A549 treated with Hydrocortisone at 1 μM for 4 hours (cell line): ENCODE data around the gene DUS3L. TPM values are rescaled to one million over a fixed set of nuclear protein-coding genes. Genes with fewer than 3 reads are reported as not detected.

Experiments used
- total RNA-seq: library from RNA; stranded (reverse); fragments of 200-300 nt; extraction: Qiagen RNA extraction; gene quantifications from 5 replicates; pipeline ENCODE4 v1.2.3, GENCODE V29; 2022

Gene DUS3L, protein sequence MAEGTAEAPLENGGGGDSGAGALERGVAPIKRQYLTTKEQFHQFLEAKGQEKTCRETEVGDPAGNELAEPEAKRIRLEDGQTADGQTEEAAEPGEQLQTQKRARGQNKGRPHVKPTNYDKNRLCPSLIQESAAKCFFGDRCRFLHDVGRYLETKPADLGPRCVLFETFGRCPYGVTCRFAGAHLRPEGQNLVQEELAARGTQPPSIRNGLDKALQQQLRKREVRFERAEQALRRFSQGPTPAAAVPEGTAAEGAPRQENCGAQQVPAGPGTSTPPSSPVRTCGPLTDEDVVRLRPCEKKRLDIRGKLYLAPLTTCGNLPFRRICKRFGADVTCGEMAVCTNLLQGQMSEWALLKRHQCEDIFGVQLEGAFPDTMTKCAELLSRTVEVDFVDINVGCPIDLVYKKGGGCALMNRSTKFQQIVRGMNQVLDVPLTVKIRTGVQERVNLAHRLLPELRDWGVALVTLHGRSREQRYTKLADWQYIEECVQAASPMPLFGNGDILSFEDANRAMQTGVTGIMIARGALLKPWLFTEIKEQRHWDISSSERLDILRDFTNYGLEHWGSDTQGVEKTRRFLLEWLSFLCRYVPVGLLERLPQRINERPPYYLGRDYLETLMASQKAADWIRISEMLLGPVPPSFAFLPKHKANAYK
- 26.8 to 30.4 TPM (median 28.9 TPM) in 5 replicates for total RNA-seq

DNA sequence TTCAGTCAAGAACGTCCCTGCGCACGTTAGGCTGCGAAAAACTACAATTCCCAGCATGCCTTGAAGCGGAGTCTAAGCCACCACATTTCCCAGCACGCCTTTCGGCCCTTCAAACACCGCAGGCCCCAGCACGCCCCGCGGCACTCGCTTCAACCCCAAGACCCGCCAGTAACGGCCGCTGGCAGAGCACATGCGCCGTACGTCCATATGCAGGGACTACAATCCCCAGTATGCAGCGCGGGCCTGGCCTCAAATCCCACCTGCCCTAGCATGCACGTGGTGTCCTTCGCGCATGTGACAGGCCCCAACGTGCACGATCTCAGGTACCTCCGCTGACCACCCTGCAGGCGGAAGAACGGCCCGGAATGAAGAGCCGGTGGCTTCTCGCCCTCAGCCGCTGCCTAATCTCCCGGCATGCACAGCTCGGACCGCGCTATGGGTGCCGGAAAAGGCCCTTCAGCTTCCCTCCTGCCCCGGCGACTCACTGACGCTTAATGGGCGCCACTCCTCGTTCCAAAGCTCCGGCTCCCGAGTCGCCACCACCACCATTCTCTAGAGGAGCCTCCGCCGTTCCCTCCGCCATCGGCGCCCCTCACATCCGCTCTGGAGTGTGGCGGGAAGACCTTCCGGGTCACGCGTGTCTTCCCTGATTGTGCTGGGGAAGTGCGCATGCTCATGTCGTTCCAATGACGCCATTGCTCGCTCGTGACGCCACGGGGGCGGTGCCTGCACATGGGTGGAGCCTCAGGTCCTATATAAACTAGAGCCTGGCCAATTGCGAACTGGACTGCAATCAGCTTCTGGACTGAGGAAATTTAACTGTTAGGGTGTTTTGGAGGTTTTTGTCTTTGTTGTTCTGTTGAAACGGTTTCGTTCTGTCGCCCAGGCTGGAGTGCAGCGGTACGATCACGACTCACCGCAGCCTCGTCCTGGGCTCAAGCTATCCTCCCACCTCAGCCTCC is at the start of gene DUS3L:
Gene DUS3L (minus strand): TSS at position 605 of the 962 bp plus-strand sequence. CDS start 22 bp downstream, at position 583.

DNA sequence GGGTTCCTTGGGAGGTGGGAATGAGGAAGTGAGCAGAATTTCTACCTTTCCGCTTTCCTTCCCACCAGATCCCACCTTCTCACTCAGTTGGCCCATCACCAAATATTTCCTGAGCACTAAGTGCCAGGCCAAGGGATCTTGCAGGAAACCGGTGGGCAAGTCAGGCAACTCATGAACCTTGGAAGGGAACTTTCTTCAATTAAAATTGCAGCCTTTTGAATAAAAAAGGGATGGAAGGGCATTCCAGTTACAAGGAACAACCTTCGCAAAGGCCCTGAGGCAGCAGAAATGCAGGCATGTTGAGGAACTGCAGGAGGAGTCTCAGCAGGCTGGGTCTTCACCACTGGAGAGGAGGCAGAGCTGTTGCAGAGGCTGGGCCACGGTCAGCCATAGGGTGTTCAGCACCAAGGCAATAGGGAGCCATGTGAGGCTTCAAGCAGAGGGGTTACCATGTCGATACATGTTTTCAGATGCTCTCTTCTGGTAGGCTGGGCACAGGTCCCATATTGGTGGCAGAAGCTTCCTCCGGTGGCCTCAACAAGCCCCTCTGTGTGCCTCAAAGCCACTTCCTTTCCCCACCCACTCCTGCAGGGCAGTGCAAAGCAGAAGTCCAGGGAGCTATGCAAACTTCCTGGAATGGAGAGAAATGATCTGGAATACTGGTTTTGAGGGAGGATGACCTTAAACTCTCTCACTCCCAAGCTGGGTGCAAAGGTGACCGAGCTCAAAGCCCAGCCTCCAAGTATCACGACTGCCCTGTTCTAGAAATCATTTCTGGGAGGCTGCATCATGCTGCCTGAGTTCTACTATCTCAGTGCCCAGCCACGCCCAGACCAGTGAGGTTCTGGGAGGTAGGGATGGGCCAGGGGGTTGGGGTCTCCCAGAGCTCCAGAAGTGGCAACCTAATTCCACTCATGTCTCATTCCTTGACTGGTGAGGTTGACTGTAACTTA is 48.4 kb upstream of the DUS3L start, which contains the start of gene FUT6:
Gene FUT6 (minus strand): TSS at position 638 of the 953 bp plus-strand sequence. CDS start 7,135 bp downstream, outside the sequence.

DNA sequence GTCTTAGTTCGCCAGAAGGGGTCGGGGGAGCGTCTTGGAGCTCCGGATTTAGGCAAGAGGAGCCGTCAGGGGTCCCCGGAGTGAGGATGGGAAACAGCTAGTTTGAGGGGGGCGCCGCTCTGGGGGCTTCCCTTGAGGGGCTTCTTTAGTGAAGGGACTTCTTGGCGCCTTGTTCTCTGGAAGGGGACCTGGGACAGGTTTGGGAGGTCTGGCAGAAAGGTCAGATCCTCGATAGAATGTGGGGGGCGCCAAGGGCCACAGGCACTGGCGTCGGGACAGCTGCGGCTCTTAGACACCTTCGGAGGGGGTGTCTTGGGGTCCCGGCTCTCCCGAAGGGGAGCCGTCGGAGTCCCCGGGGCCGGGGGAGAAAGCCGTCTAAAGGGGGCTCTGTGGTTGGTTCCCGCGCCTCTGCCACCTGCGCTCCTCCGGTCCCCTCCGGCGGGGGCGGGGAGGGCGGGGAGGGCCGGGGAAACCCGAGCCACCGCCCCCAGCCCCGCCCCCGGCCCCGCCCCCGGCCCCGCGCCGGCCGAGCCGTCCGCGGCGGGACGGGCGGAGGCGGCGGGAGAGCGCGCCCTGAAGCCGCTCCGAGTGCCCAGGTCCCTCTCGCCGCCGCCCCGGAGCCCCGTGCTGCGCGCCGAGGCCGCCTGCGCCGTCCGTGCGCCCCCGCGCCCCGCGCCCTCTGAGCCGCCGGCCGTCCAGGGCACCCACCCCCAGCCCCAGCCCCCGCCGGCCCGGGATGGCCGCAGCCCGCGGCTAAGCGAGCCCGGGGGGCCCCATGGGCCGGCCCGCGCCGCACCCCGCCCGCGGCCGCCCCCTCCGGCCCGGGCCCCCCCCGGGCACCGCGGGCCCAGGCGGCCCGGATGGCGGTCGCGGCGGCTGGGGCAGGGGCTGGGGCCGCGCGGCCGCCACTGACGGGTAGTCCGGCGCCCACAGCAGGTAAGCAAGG is 13.8 kb upstream of the DUS3L start, which contains the start of gene NRTN:
Gene NRTN (plus strand): TSS at position 552 of the 946 bp plus-strand sequence. CDS start 19,099 bp downstream, outside the sequence.

DNA sequence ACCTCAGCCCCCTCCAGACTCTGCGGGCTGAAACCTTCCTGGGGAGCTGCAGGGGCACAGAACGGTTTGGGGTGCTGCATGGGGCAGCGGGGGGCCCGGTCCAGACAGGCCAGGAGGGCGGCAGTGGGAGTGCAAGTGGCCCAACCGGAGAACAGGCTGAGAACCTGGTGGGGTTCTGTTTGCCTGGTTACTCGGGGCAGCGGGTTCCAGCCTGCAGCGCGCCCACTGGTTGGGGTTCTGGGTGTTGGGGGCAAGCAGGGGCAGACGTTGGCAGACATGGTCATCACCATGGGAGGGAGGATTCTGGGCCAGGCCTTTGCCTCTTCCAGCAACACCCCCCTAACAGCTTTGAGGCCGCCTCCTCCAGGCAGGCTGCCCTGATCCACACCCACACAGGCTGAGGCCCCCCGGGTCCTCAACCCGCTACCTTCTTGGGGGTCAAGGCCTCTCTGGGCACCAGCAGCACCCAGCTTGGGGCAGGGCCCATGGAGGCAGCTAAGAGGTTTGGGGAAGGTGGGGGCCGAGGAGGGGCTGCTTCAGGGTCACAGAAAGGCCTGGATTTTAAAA is 6.3 kb downstream of the DUS3L start, which contains the start of gene PRR22:
Gene PRR22 (minus strand): TSS at position 166 of the 567 bp plus-strand sequence. CDS start 86 bp downstream, at position 80.

Other genes with a start within 250 kb of the DUS3L start
- 2.5 to 3.1 TPM (median 2.8 TPM) in 5 replicates for gene TINCR, start 223.2 kb downstream of the DUS3L start, total RNA-seq
- 32.5 to 36.1 TPM (median 33.8 TPM) in 5 replicates for gene SAFB2, start 168.4 kb downstream of the DUS3L start, total RNA-seq
- 48.8 to 62.9 TPM (median 51.8 TPM) in 5 replicates for gene SAFB, start 168.1 kb downstream of the DUS3L start, total RNA-seq
- 42.9 to 71.6 TPM (median 67.7 TPM) in 5 replicates for gene MICOS13, start 110.6 kb downstream of the DUS3L start, total RNA-seq
- 3.7 to 5.7 TPM (median 4.5 TPM) in 5 replicates for gene HSD11B1L, start 110.1 kb downstream of the DUS3L start, total RNA-seq
- 626 to 897 TPM (median 766 TPM) in 5 replicates for gene RPL36, start 100.9 kb downstream of the DUS3L start, total RNA-seq
- gene LONP1, start 71.0 kb downstream of the DUS3L start, total RNA-seq = 55.4 to 58.6 TPM (median 57.8 TPM) in 5 replicates
- gene CATSPERD, start 70.5 kb downstream of the DUS3L start, total RNA-seq = 0.03 TPM in 2 of 5 replicates, not detected in the others
- gene PRR22, start 6.4 kb downstream of the DUS3L start, total RNA-seq = 1.3 to 2.8 TPM (median 2.4 TPM) in 5 replicates
- 0.55 to 1.4 TPM (median 1.2 TPM) in 5 replicates for gene NRTN, start 13.9 kb upstream of the DUS3L start, total RNA-seq
- not detected in 5 replicates for gene FUT6, start 48.5 kb upstream of the DUS3L start, total RNA-seq
- gene FUT3, start 60.3 kb upstream of the DUS3L start, total RNA-seq = 0.05 to 0.06 TPM in 2 of 5 replicates, not detected in the others
- not detected in 5 replicates for gene FUT5, start 79.4 kb upstream of the DUS3L start, total RNA-seq
- 181 to 306 TPM (median 282 TPM) in 5 replicates for gene NDUFA11, start 112.6 kb upstream of the DUS3L start, total RNA-seq
- gene VMAC, start 113.7 kb upstream of the DUS3L start, total RNA-seq = 0.34 to 0.62 TPM (median 0.58 TPM) in 5 replicates
- gene CAPS, start 123.1 kb upstream of the DUS3L start, total RNA-seq = 0.74 to 1.9 TPM (median 1.4 TPM) in 5 replicates
- gene RANBP3, start 187.0 kb upstream of the DUS3L start, total RNA-seq = 38.4 to 44.0 TPM (median 40.2 TPM) in 5 replicates